GM12892 (cell line): Measurements from ENCODE around the gene ZNF827.

ENCODE experiments used
- POLR2A ChIP-seq: IDR thresholded peaks from 2 replicates; pipeline ENCODE4 v1.6.1; 2011; ENCODE audit warnings: low read depth, low read length, control low read depth
- POLR2AphosphoS5 ChIP-seq: IDR thresholded peaks from 2 replicates; pipeline ENCODE4 v1.6.1; 2011; ENCODE audit warnings: low read depth, low read length, control low read depth
- TAF1 ChIP-seq: IDR thresholded peaks from 2 replicates; pipeline ENCODE4 v1.6.1; 2011; ENCODE audit warnings: low read depth, mild to moderate bottlenecking, control low read depth, low read length, borderline replicate concordance

GRCh38 chr4:145866991-145867390 is 71.6 kb downstream of the ZNF827 start:
- TF ChIP-seq POLR2AphosphoS5 (no peak), POLR2A (no peak), TAF1 (no peak)
